Neural cell (in vitro differentiated cells): ENCODE results near the gene TENT5C.

Experiments used
- EP300 ChIP-seq: fragments of 450-650 bp; conservative IDR thresholded peaks from 2 replicates; pipeline ENCODE4 v1.6.1; 2014; ENCODE audit warnings: antibody characterized with exemption, mild to moderate bottlenecking, moderate library complexity; ENCODE audit not compliant: poor library complexity, severe bottlenecking
- EZH2 ChIP-seq: fragments of 200-600, 300-800 bp; shearing (Covaris generic), sonication (generic); IDR thresholded peaks from 2 replicates; pipeline ENCODE4 v1.6.1; 2014; ENCODE audit warnings: antibody characterized with exemption, low read length, borderline replicate concordance, mild to moderate bottlenecking; ENCODE audit not compliant: insufficient read depth, poor library complexity, severe bottlenecking
- TF ChIP-seq, protein P1 (sequence below): fragments of 450-650 bp; IDR thresholded peaks from 2 replicates; pipeline ENCODE4 v1.5.1; 2014; ENCODE audit warnings: antibody characterized with exemption, mild to moderate bottlenecking, moderate library complexity; ENCODE audit not compliant: poor library complexity, severe bottlenecking
- TF ChIP-seq, protein P2 (sequence below): IDR thresholded peaks from 2 replicates; pipeline ENCODE4 v1.6.1; 2012; ENCODE audit warnings: borderline replicate concordance

DNA sequence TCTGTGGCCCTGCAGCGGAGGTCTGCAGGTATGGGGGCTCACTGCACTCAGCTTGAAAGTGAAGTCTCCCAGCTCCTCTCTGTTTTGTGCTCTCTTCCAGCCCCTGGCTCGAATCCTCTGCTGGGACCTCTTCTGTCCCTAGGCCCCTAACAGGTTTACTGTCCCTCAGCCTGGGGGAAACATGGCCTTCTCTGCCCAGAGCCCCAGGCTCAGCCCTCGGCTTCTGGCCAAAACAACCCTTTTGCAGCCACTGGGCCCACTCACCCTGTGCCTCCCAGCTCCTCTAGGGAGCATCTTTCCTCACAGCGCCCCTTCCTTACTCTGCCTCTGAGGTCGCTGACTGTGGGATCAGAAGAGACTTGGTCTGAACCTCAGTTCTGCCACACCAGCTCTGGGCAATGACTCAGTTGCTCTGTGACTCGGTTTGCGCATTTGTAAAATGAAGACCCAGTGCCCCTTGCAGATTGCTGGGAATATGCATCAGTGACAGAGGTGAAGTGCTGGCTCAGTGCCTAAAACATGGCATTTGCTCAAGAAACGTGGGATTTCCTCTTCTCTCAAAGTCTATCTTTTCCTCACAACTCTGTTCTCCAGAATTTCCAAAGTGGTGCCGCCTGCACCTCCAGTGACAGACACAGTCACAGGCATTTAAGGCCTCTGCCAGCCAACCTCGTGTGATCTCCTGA lies 26.5 kb upstream of the TENT5C start:
- TF ChIP-seq, protein P1, sequence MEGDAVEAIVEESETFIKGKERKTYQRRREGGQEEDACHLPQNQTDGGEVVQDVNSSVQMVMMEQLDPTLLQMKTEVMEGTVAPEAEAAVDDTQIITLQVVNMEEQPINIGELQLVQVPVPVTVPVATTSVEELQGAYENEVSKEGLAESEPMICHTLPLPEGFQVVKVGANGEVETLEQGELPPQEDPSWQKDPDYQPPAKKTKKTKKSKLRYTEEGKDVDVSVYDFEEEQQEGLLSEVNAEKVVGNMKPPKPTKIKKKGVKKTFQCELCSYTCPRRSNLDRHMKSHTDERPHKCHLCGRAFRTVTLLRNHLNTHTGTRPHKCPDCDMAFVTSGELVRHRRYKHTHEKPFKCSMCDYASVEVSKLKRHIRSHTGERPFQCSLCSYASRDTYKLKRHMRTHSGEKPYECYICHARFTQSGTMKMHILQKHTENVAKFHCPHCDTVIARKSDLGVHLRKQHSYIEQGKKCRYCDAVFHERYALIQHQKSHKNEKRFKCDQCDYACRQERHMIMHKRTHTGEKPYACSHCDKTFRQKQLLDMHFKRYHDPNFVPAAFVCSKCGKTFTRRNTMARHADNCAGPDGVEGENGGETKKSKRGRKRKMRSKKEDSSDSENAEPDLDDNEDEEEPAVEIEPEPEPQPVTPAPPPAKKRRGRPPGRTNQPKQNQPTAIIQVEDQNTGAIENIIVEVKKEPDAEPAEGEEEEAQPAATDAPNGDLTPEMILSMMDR: no peak
- TF ChIP-seq EZH2 (no peak), EP300 (no peak)
- TF ChIP-seq, protein P2, sequence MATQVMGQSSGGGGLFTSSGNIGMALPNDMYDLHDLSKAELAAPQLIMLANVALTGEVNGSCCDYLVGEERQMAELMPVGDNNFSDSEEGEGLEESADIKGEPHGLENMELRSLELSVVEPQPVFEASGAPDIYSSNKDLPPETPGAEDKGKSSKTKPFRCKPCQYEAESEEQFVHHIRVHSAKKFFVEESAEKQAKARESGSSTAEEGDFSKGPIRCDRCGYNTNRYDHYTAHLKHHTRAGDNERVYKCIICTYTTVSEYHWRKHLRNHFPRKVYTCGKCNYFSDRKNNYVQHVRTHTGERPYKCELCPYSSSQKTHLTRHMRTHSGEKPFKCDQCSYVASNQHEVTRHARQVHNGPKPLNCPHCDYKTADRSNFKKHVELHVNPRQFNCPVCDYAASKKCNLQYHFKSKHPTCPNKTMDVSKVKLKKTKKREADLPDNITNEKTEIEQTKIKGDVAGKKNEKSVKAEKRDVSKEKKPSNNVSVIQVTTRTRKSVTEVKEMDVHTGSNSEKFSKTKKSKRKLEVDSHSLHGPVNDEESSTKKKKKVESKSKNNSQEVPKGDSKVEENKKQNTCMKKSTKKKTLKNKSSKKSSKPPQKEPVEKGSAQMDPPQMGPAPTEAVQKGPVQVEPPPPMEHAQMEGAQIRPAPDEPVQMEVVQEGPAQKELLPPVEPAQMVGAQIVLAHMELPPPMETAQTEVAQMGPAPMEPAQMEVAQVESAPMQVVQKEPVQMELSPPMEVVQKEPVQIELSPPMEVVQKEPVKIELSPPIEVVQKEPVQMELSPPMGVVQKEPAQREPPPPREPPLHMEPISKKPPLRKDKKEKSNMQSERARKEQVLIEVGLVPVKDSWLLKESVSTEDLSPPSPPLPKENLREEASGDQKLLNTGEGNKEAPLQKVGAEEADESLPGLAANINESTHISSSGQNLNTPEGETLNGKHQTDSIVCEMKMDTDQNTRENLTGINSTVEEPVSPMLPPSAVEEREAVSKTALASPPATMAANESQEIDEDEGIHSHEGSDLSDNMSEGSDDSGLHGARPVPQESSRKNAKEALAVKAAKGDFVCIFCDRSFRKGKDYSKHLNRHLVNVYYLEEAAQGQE: no peak
